MM.1S (cell line): ENCODE data around the gene POFUT2.

ENCODE experiments used
- CTCF ChIP-seq: fragments of 300-600 bp; sonication (generic); IDR thresholded peaks from 2 replicates; pipeline ENCODE4 v1.5.1; 2016; ENCODE audit warnings: antibody characterized with exemption, low read length, mixed read lengths
- EZH2phosphoT487 ChIP-seq: fragments of 300-600 bp; sonication (generic); IDR thresholded peaks from 2 replicates; pipeline ENCODE4 v1.6.1; 2018; ENCODE audit warnings: antibody characterized with exemption, low read length

DNA sequence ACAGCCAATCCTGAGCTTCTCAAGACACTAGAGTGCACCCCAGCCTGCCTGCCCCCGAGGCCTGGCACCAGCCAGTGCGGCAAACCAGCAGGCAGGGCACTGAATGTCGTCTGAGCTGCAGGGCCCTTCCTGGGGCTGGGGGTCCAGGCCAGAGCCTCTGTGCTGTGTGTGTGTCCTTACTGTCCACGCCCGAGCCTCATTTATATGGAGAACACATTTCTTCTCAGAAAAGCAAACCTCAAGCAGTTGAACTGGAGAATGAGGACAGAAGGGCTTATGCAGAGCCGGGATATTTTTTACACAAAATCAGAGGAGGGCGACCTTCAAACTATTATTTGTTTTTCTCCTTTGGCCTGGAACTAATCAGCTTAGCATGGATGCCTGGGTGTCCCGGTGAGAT, 52.7 kb downstream of the POFUT2 start:
- TF ChIP-seq CTCF (no peak), EZH2phosphoT487 (no peak)
